D721Med (cell line): ENCODE results near the gene OR4C45.

Source experiments
- DNase-seq: peaks from one replicate; pipeline ENCODE4 v3.0.0; 2011; ENCODE audit warnings: low spot score; ENCODE audit not compliant: insufficient read length
- FAIRE-seq: peaks from 2 replicates; lab custom pipeline; 2011; peaks lifted over from hg19 to GRCh38; lab: Jason Lieb, UNC
- TF ChIP-seq, protein P1 (sequence below): IDR thresholded peaks from 2 replicates; pipeline ENCODE4 v1.5.1; 2012; ENCODE audit warnings: mild to moderate bottlenecking, control low read depth; ENCODE audit not compliant: insufficient read depth; ENCODE audit errors: missing control alignments

Gene OR4C45

DNA sequence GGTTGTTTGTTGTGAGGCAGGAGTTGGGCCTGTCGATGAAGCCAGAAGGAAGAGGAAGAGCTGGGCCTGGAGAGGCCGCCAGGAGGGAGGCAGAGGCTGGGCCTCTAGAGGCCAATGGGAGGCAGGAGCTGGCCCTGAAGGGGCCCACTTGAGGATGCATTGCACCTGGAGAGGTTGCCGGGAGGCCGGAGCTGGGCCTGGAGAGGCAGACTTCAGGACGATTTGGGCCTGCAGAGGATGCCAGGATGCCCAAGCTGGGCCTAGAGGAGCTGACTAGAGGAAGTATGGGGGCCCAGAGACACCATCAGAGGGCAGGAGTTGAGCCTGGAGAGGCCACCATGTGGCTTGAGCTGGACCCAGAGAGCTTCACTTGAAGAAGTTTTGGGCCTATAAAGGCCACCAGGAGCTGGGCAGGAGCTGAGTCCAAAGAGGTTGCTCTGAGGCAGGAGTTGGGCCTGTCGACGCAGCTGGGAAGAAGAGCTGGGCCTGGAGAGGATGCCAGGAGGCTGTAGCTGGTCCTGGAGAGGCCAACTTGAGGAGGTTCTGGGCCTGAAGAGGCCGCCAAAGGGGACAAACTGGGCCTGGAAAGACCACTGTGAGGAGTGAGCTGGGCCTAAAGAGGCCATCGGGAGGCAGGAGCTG lies 39.0 kb downstream of the OR4C45 start:
- FAIRE-seq (no peak), DNase-seq (no peak)
- TF ChIP-seq, protein P1, sequence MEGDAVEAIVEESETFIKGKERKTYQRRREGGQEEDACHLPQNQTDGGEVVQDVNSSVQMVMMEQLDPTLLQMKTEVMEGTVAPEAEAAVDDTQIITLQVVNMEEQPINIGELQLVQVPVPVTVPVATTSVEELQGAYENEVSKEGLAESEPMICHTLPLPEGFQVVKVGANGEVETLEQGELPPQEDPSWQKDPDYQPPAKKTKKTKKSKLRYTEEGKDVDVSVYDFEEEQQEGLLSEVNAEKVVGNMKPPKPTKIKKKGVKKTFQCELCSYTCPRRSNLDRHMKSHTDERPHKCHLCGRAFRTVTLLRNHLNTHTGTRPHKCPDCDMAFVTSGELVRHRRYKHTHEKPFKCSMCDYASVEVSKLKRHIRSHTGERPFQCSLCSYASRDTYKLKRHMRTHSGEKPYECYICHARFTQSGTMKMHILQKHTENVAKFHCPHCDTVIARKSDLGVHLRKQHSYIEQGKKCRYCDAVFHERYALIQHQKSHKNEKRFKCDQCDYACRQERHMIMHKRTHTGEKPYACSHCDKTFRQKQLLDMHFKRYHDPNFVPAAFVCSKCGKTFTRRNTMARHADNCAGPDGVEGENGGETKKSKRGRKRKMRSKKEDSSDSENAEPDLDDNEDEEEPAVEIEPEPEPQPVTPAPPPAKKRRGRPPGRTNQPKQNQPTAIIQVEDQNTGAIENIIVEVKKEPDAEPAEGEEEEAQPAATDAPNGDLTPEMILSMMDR, result no peak

DNA sequence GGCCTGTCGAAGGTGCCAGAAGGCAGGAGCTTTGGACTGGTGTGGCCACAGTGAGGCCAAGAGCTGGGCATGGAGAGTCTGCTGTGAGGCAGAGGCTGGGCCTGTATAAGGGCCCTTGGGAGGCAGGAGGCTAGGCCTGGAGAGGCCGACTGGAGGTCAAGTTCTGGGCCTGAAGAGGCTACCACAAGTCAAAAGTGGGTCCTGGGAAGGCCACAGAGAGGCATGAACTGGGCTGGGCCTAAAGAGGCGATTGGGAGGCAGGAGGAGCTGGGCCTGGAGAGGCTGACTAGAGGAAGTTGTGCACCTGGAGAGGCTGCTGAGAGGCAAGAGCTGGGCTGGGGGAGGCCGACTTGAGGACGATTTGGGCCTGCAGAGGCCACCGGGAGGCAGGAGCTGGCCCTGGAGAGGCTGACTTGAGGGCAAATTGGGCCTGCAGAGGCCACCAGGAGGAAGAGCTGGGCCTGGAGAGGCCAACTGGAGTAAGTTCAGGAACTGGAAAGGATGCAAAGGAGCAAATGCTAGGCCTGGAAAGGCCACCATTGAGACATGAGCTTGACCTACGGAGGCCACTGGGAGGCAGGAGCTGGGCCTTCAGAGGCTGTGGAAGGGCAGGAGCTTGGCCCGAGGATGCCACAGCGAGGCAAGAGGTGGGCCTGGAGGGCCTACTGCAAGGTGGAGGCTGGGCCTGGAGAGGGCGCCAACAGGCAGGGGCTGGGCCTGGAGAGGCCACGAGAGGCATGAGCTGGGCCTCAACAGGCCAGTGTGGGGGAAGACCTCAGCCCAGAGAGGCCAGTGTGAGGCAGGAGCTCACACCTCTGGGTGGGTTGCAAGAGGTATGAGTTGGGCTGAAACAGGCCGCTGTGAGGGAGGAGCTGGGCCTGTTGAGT lies 39.8 kb downstream of the OR4C45 start:
- TF ChIP-seq, protein P1, result no peak
- DNase-seq (no peak), FAIRE-seq (no peak)

DNA sequence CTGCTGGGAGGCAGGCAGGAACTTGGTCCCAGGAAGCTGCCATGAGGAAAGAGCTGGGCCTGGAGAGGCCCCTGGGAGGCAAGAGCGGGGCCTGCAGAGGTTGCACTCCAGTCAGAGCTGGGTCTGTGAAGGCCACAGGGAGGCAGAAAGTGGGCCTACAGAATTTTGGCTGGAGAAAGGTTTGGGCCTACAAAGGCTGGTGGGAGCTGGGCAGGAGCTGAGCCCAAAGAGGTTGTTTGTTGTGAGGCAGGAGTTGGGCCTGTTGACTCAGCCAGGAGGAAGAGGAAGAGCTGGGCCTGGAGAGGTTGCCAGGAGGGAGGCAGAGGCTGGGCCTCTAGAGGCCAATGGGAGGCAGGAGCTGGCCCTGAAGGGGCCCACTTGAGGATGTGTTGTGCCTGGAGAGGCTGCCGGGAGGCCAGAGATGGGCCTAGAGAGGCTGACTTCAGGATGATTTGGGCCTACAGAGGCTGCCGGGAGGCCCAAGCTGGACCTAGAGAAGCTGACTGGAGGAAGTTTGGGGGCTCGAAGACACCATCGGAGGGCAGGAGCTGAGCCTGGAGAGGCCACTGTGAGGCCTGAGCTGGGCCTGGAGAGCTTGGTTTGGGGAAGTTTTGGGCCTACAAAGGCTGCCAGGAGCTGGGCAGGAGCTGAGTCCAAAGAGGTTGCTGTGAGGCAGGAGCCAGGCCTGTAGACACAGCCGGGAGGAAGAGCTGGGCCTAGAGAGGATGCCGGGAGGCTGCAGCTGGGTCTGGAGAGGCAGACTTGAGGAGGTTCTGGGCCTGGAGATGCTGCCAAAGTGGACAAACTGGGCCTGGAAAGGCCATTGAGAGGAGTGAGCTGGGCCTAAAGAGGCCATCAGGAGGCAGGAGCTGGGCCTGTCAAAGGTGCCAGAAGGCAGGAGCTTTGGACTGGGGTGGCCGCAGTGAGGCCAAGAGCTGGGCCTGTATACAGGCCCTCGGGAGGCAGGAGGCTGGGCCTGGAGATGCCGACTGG lies 40.7 kb downstream of the OR4C45 start:
- DNase-seq, result no peak
- no peak for FAIRE-seq

DNA sequence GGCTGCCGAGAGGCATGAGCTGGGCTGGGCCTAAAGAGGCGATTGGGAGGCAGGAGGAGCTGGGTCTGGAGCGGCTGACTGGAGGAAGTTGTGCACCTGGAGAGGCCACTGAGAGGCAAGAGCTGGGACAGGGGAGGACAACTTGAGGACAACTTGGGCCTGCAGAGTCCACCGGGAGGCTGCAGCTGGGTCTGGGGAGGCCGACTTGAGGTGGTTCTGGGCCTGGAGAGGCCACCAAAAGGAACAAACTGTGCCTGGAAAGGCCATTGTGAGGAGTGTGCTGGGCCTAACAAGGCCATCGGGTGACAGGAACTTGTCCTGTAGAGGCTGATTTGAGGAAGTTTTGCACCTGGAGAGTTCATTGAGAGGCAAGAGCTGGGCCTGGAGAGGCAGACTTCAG lies 41.5 kb downstream of the OR4C45 start:
- TF ChIP-seq, protein P1, result no peak
- no peak for FAIRE-seq
- DNase-seq, result no peak

More for the DNA sequence above, 40.7 kb downstream of the OR4C45 start:
- TF ChIP-seq, protein P1, result no peak

DNA sequence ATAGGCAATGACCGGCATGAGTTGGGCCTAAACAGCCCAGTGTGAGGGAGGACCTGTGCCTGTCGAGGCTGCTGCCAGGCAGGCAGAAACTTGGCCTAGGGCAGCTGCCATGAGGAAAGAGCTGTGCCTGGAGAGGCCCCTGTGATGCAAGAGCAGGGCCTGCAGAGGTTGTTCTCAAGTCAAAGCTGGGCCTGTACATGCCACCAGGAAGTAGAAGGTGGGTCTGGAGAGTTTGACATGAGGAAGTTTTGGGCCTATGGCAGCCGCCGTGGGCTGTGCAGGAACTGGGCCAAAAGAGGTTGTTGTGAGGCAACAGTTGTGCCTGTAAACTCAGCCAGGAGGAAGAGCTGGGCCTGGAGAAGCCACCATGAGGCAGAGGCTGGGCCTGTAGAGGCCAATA lies 43.2 kb downstream of the OR4C45 start:
- TF ChIP-seq, protein P1, result no peak
- FAIRE-seq (no peak), DNase-seq (no peak)

DNA sequence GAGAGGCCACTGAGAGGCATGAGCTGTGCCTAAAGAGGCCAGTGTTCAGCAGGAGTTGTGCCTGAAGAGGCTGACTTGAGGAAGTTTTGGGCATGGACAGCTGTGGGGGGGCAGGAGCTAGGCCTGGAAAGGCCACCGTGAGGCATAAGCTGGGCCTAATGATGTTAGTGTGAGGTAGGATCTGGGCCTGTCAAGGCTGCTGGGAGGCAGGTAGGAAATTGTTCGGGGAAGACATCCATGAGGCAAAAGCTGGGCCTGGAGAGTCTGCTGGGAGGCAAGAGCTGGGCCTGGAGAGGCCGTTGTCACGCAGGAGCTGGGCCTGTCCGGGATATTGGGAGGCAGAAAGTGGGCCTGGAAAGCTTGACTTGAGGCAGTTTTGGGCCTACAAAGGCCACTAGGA lies 44.9 kb downstream of the OR4C45 start:
- DNase-seq (no peak), FAIRE-seq (no peak)
- TF ChIP-seq, protein P1, result no peak
